ENCODE results near the gene TMEFF2.

DNA sequence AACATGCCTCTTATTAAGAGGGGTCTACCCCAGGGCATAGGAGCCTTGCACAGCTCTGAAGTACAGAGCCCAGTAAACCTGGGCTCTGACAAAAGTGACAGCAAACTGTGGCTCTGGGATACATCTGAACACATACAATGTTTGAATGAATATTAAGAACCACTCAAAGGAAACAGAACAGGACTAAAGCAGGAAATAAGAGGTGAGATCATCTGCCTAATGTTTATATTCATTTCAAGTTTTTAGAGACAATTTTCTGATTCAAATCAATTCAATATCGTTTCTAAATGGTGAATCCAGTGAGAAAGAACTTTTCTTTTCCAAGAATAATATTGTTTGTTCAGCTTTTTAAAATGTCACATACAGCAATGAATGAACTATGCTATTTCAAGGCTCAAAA lies 211.1 kb downstream of the TMEFF2 start:
- TF ChIP-seq CTCF (IDR thresholded peaks at IDR 0.05; ENCODE audit: insufficient read depth, low read depth, low read length) (no peak), EZH2 (IDR thresholded peaks at IDR 0.05; ENCODE audit: insufficient read depth, low read length) (no peak)
